CD4-positive, alpha-beta T cell treated with Interleukin-21 for 1 hour (primary cell): ENCODE results near the gene IRF2BP1.
A peak's percentile ranks its signal among the peaks of the same experiment; 100 is the strongest.

Experiments
- DNase-seq: peaks from one replicate; pipeline ENCODE4 v3.0.0-alpha.2; 2020

IRF2BP1 gene

GRCh38 chr19:45885556-45886426 is at the start of gene IRF2BP1:
IRF2BP1 (minus strand) TSS chr19:45886141; CDS start chr19:45885774, 367 bp downstream.
- peak; percentile 92 for DNase-seq

GRCh38 chr19:45935267-45935666 is 49.3 kb upstream of the IRF2BP1 start:
- DNase-seq: no peak

GRCh38 chr19:45934551-45935230 is 48.8 kb upstream of the IRF2BP1 start:
- no peak for DNase-seq

- DNase-seq: no peak
Measured at GRCh38 chr19:45933759-45934158, 47.8 kb upstream of the IRF2BP1 start.

- no peak for DNase-seq
Measured at GRCh38 chr19:45931055-45931454, 45.1 kb upstream of the IRF2BP1 start.

GRCh38 chr19:45929247-45929646 is 43.3 kb upstream of the IRF2BP1 start:
- no peak for DNase-seq

GRCh38 chr19:45927565-45928261 is 41.8 kb upstream of the IRF2BP1 start:
- DNase-seq: peak; percentile 93

GRCh38 chr19:45924891-45925447 is 39.0 kb upstream of the IRF2BP1 start:
- no peak for DNase-seq

GRCh38 chr19:45922281-45922680 is 36.3 kb upstream of the IRF2BP1 start:
- DNase-seq: no peak

GRCh38 chr19:45920458-45920857 is 34.5 kb upstream of the IRF2BP1 start:
- no peak for DNase-seq

- DNase-seq: no peak
Measured at GRCh38 chr19:45919678-45920077, 33.7 kb upstream of the IRF2BP1 start.

GRCh38 chr19:45918721-45919120 is 32.8 kb upstream of the IRF2BP1 start:
- DNase-seq: no peak

GRCh38 chr19:45917421-45918091 is 31.6 kb upstream of the IRF2BP1 start:
- no peak for DNase-seq

- no peak for DNase-seq
Measured at GRCh38 chr19:45913874-45914830, 28.2 kb upstream of the IRF2BP1 start, which contains the start of gene NANOS2. NANOS2 (minus strand) TSS chr19:45914778; CDS start chr19:45914693, 85 bp downstream.

- DNase-seq: no peak
Measured at GRCh38 chr19:45911291-45911690, 25.4 kb upstream of the IRF2BP1 start.

GRCh38 chr19:45908956-45909355 is 23.0 kb upstream of the IRF2BP1 start:
- no peak for DNase-seq

GRCh38 chr19:45906221-45906620 is 20.3 kb upstream of the IRF2BP1 start:
- DNase-seq: no peak

- DNase-seq: no peak
Measured at GRCh38 chr19:45905011-45905410, 19.1 kb upstream of the IRF2BP1 start.

GRCh38 chr19:45902651-45903625 is 17.0 kb upstream of the IRF2BP1 start:
- peak; percentile 99 for DNase-seq
